HuH-7.5 (cell line): Measurements from ENCODE around the gene FAM219A.
A peak's percentile ranks its signal among the peaks of the same experiment; 100 is the strongest.
"Not testable (repeated sequence)": the region's sequence is repeated elsewhere in the genome, so short reads cannot be mapped to it uniquely, and the experiment has no call there.

Experiments used
- DNase-seq: peaks from one replicate; pipeline ENCODE4 v3.0.0; 2011; ENCODE audit warnings: low spot score

FAM219A gene

DNA sequence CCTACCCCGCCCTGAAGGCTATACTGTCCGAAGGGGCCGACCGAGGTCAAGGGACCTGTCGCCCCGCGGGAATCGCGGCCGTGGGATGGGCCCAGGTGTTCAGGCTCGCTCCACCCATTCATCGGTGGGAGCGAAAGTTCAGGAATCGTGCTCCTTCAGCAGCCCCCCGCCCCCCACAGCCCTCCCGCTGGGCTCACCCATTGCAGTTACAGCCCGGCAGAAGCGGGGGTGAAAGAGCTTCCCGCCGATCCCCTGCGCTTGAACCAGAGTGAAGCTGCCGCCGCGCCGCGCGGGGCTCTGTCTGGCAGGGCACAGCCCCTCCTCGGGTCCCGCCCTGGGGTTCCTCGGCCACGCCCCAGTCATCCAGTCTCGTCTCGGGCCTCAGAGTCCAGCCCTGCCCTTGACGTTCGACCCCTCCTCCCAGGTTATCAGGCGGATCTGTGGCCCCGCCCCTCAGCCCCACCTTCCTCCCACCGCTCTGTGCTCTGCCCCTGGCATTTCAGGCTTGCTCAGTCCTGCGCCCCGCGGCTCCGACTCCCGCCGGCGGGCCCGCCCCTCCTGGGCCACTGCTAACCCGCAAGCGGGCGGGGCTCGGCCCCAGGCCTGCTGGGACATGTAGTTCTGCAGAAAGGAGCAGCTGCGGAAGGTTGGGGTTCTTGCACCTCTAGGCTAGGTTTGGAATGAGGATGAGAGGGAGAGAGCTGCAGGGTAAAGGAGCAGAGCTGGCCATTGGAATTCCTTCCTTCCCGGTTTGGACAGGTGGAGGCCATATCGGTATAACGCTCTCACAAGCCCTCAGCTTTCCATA is 81.6 kb downstream of the FAM219A start, which contains the start of gene MYORG:
Gene MYORG, minus strand, starts transcription at position 303 of the 808 bp plus-strand sequence. CDS start 3,955 bp downstream, outside the sequence.
- peak; percentile 89 for DNase-seq

GRCh38 chr9:34375901-34376595 is 82.3 kb downstream of the FAM219A start:
- peak; percentile 62 for DNase-seq

GRCh38 chr9:34374905-34375552 is 83.3 kb downstream of the FAM219A start:
- peak; percentile 77 for DNase-seq

- DNase-seq = no peak
Measured at GRCh38 chr9:34374339-34374738, 84.0 kb downstream of the FAM219A start.

- no peak for DNase-seq
Measured at GRCh38 chr9:34373749-34374148, 84.6 kb downstream of the FAM219A start.

- DNase-seq = no peak
Measured at GRCh38 chr9:34372467-34373011, 85.8 kb downstream of the FAM219A start.

- DNase-seq = no peak
Measured at GRCh38 chr9:34371886-34372466, 86.4 kb downstream of the FAM219A start.

- DNase-seq = no peak
Measured at GRCh38 chr9:34370970-34371880, 87.1 kb downstream of the FAM219A start.

GRCh38 chr9:34370335-34370969 is 87.9 kb downstream of the FAM219A start:
- DNase-seq = no peak

GRCh38 chr9:34369636-34370035 is 88.7 kb downstream of the FAM219A start:
- DNase-seq = no peak

DNA sequence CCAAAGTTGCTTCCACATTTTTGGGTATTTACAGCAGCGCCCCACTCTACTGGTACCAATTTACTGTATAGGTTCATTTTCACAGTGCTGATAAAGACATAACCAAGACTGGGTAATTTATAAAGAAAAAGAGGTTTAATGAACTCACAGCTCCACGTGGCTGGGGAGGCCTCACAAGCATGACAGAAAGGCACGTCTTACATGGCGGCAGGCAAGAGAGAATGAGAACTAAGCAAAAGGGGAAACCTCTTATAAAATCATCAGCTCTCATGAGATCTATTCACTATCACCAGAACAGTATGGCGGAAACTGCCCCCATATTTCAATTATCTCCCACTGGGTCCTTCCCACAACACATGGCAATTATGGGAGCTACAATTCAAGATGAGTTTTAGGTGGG is 89.6 kb downstream of the FAM219A start:
- not testable (repeated sequence) for DNase-seq

DNA sequence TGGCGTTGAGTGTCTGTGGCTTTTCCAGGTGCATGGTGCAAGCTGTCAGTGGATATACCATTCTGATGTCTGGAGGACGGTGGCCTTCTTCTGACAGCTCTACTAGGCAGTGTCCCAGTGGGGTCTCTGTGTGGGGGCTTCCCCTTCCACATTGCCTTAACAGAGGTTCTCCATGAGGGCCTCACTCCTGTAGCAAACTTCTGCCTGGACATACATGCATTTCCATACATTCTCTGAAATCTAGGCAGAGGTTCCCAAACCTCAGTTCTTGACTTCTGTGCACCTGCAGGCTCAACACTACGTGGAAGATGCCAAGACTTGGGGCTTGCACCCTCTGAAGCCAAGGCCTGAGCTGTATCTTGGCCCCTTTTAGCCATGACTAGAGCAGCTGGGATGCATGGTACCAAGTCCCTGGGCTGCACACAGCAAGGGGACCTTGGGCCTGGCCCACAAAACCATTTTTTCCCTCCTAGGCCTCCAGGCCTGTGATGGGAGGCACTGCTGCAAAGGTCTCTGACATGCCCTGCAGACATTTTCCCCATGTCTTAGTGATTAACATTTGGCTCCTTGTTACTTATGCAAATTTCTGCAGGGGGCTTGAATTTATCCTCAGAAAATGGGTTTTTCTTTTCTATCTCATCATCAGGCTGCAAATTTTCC is 90.5 kb downstream of the FAM219A start:
- DNase-seq = not testable (repeated sequence)

DNA sequence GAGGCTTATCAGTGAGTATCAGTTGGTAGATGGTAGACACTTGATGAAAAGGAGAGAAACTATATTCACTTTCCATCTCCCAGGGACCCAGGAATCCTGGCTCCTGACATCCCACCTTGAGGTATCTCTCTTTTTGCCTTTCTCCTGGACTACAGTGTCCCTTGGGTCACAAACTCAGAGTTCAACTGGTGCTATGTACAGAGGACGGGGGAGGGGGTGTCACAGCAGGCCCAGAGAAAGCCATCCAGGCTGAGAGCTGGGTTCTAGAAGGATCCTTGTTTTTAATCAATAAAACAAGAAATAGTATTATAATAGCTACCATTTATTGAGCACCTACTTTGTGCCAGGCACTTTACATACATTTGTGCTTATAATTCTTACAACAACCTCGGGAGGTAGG is 92.0 kb downstream of the FAM219A start:
- DNase-seq = no peak

- no peak for DNase-seq
Measured at GRCh38 chr9:34365282-34365681, 93.1 kb downstream of the FAM219A start.

- no peak for DNase-seq
Measured at GRCh38 chr9:34363619-34364351, 94.6 kb downstream of the FAM219A start.

GRCh38 chr9:34362614-34363214 is 95.7 kb downstream of the FAM219A start:
- DNase-seq = no peak

DNA sequence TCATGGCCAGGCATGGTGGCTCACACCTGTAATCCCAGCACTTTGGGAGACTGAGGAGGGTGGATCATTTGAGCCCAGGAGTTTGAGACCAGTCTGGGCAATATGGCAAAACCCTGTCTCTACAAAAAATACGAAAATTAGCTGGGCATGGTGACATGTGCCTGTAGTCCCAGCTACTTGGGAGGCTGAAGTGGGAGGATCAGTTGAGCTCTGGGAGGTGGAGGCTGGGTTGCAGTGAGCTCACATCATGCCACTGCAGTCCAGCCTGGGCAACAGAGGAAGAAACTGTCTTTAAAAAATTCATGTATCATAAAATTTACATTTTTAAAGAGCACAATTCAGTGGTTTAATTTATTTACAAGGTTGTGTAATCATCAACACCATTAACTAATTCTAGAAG is 105.4 kb downstream of the FAM219A start:
- not testable (repeated sequence) for DNase-seq

DNA sequence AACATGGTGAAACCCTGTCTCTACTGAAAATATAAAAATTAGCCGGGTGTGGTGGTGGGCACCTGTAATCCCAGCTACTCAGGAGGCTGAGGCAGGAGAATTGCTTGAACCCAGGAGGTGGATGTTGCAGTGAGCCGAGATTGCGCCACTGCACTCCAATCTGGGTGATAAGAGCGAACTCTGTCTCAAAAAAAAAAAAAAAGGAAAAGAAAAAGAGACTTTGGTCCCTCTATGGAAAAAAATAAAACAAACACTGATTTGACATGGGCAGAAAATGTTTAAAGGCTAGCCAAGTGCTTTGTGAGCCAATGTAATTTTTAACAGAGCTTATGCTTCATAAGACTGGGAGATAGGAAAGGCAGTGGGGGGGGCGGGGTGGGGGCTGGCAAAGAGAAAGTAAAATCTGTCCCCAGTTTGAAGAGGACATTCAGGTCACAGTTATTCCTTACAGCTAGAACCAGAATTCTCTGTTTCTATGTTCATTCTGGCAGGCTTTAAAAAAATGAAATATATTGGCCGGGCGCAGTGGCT is 106.2 kb downstream of the FAM219A start:
- not testable (repeated sequence) for DNase-seq

DNA sequence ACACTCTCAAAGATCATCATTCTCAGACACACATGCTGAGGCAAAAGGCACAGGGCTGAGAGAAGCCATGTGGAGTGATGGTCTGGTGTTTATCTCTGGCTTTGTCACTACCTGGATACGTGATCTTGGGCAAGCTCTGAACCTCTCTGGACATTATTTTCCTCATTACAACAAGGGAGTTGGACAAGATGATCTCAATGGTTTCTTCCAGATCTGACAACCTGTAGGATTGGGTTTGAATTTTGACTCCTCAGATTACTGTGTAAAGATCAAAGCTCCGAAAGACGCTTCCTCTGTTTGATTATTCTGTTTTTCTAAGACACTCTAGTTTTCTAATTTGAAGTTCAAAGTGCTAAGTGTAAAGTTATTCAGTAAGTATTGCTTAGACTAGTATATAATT is 109.0 kb downstream of the FAM219A start:
- no peak for DNase-seq
